WTC11 (cell line): Measurements from ENCODE around the gene CCDC15. TPM values are rescaled to one million over a fixed set of nuclear protein-coding genes. Genes with fewer than 3 reads are reported as not detected.

Experiments
- ATAC-seq: fragments of 200-7000 bp; cut with Tn5 transposase; 2 replicates; pipeline ENCODE4 v1.10.0; 2021; ENCODE audit warnings: mild to moderate bottlenecking, moderate library complexity
- CTCF ChIA-PET: fragments of 300-600 bp; sonication (Branson Sonifier 250); formaldehyde crosslinking; loops from one replicate; lab custom pipeline; 2021; ENCODE audit warnings: antibody characterized with exemption; lab: Charles Lee
- POLR2A ChIA-PET: fragments of 350-600 bp; sonication (Branson Sonifier 250); formaldehyde crosslinking; loops from one replicate; lab custom pipeline; 2021; ENCODE audit warnings: antibody characterized with exemption; lab: Charles Lee
- DNase-seq: peaks from one replicate; pipeline ENCODE4 v3.0.0; 2021; ENCODE audit warnings: low spot score
- H3K27ac Mint-ChIP-seq: 2 replicates; pipeline ENCODE4 v1.8.0; 2021; ENCODE audit warnings: mixed read lengths
- H3K27me3 Mint-ChIP-seq: 2 replicates; pipeline ENCODE4 v1.8.0; 2021; ENCODE audit warnings: low read depth, mild to moderate bottlenecking, moderate library complexity, mixed read lengths
- H3K36me3 Mint-ChIP-seq: 2 replicates; pipeline ENCODE4 v1.8.0; 2021; ENCODE audit warnings: mixed read lengths
- H3K4me1 Mint-ChIP-seq: 2 replicates; pipeline ENCODE4 v1.8.0; 2022; ENCODE audit warnings: mixed read lengths
- H3K4me3 Mint-ChIP-seq: 2 replicates; pipeline ENCODE4 v1.8.0; 2021; ENCODE audit warnings: mild to moderate bottlenecking, moderate library complexity, mixed read lengths
- H3K9me3 Mint-ChIP-seq: 2 replicates; pipeline ENCODE4 v1.8.0; 2021; ENCODE audit warnings: mixed read lengths
- GABPB1 ChIP-seq: sonication (generic); formaldehyde crosslinking; IDR thresholded peaks from 2 replicates; pipeline ENCODE4 v1.8.1; 2023; ENCODE audit warnings: mild to moderate bottlenecking, missing genetic modification reagents
- KAT7 ChIP-seq: sonication (generic); formaldehyde crosslinking; IDR thresholded peaks from 2 replicates; pipeline ENCODE4 v1.8.1; 2023; ENCODE audit warnings: missing genetic modification reagents, mild to moderate bottlenecking, borderline replicate concordance
- NFATC4 ChIP-seq: fragments of 250-450 bp; sonication (Bioruptor Pico); IDR thresholded peaks from 2 replicates; pipeline ENCODE4 v1.9.0; 2021; ENCODE audit warnings: mild to moderate bottlenecking
- NR3C1 ChIP-seq: sonication (generic); formaldehyde crosslinking; conservative IDR thresholded peaks from 2 replicates; pipeline ENCODE4 v1.8.1; 2023; ENCODE audit warnings: low read depth, mild to moderate bottlenecking, missing genetic modification reagents
- OVOL2 ChIP-seq: fragments of 250-450 bp; sonication (Bioruptor Pico); IDR thresholded peaks from 2 replicates; pipeline ENCODE4 v1.9.0; 2021; ENCODE audit warnings: mild to moderate bottlenecking, borderline replicate concordance
- SMAD3 ChIP-seq: sonication (generic); formaldehyde crosslinking; IDR thresholded peaks from 2 replicates; pipeline ENCODE4 v1.8.0; 2022; ENCODE audit warnings: missing genetic modification reagents, mild to moderate bottlenecking, borderline replicate concordance
- TP53 ChIP-seq: sonication (generic); formaldehyde crosslinking; IDR thresholded peaks from 2 replicates; pipeline ENCODE4 v1.8.1; 2023; ENCODE audit warnings: mild to moderate bottlenecking, missing genetic modification reagents
- ZNF232 ChIP-seq: sonication (generic); formaldehyde crosslinking; IDR thresholded peaks from 2 replicates; pipeline ENCODE4 v1.8.0; 2022; ENCODE audit warnings: mild to moderate bottlenecking, missing genetic modification reagents
- ZNF263 ChIP-seq: sonication (generic); formaldehyde crosslinking; IDR thresholded peaks from 2 replicates; pipeline ENCODE4 v1.8.1; 2022; ENCODE audit warnings: low read depth, mild to moderate bottlenecking, moderate library complexity, missing genetic modification reagents
- ZNF396 ChIP-seq: fragments of 250-450 bp; sonication (Bioruptor Pico); IDR thresholded peaks from 2 replicates; pipeline ENCODE4 v1.8.0; 2021; ENCODE audit warnings: mild to moderate bottlenecking, moderate library complexity, borderline replicate concordance
- ZNF671 ChIP-seq: fragments of 250-450 bp; sonication (Bioruptor Pico); IDR thresholded peaks from 2 replicates; pipeline ENCODE4 v1.8.0; 2021; ENCODE audit warnings: mild to moderate bottlenecking
- total RNA-seq: library from RNA; stranded (reverse); gene quantifications from 3 replicates; pipeline ENCODE4 v1.2.3, GENCODE V29; 2021
- TF ChIP-seq, protein P1 (sequence below): sonication (generic); formaldehyde crosslinking; IDR thresholded peaks from 2 replicates; pipeline ENCODE4 v1.8.1; 2023; ENCODE audit warnings: mild to moderate bottlenecking, missing genetic modification reagents
- TF ChIP-seq, protein P2 (sequence below): fragments of 250-450 bp; sonication (Bioruptor Pico); IDR thresholded peaks from 2 replicates; pipeline ENCODE4 v1.9.0; 2021; ENCODE audit warnings: mild to moderate bottlenecking
- TF ChIP-seq, protein P3 (sequence below): sonication (generic); formaldehyde crosslinking; IDR thresholded peaks from 2 replicates; pipeline ENCODE4 v1.8.1; 2022; ENCODE audit warnings: low read depth, missing genetic modification reagents, borderline replicate concordance
- TF ChIP-seq, protein P4 (sequence below): sonication (generic); formaldehyde crosslinking; IDR thresholded peaks from 2 replicates; pipeline ENCODE4 v1.8.0; 2023; ENCODE audit warnings: mild to moderate bottlenecking, missing genetic modification reagents
- TF ChIP-seq, protein P5 (sequence below): sonication (generic); formaldehyde crosslinking; IDR thresholded peaks from 2 replicates; pipeline ENCODE4 v1.8.1; 2022; ENCODE audit warnings: mild to moderate bottlenecking, moderate library complexity, missing genetic modification reagents
- TF ChIP-seq, protein P6 (sequence below): fragments of 250-450 bp; sonication (Bioruptor Pico); IDR thresholded peaks from 2 replicates; pipeline ENCODE4 v2.1.2; 2022; ENCODE audit warnings: mild to moderate bottlenecking, moderate library complexity
- TF ChIP-seq, protein P7 (sequence below): sonication (generic); formaldehyde crosslinking; conservative IDR thresholded peaks from 2 replicates; pipeline ENCODE4 v1.8.1; 2023; ENCODE audit warnings: mild to moderate bottlenecking, low read depth, missing genetic modification reagents, moderate library complexity
- TF ChIP-seq, protein P8 (sequence below): fragments of 250-450 bp; sonication (Bioruptor Pico); IDR thresholded peaks from 2 replicates; pipeline ENCODE4 v1.9.0; 2021; ENCODE audit warnings: moderate library complexity, mild to moderate bottlenecking, inconsistent platforms, borderline replicate concordance

The CCDC15 gene
- total RNA-seq, 1 experiment from 2014 or later, result 2.4 TPM

DNA sequence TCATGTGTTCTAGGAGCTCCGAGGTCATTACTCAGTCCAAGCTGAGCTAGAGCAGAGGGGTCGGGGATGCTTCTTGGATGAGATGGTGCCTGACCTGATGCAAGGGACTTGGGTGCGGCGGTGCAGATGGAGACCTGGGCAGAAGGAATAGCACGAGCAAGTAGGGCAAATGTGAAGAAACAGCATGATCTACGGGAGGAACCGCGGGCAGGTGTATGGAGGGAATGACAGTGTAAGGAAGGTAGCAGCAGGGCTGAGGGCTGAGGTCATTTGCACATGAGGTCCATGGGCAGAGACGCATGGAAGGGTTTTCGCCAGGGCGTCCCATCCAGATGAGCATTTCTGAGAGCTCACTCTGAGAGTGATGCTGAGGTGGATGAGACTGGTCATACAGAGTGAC lies 124.0 kb downstream of the CCDC15 start:
- ChIA-PET POLR2A (interaction anchor here (1.3 kb wide), 1 partner anchor 13 kb away, joined by 3 read pairs; no protein-coding TSS in a partner anchor), CTCF (interaction anchor here (0.6 to 3.2 kb wide), 8 partner anchors 13 to 353 kb away, joined by 3 to 11 read pairs (median 4); partner anchors contain the start of gene SLC37A2)
- TF ChIP-seq, protein P1, sequence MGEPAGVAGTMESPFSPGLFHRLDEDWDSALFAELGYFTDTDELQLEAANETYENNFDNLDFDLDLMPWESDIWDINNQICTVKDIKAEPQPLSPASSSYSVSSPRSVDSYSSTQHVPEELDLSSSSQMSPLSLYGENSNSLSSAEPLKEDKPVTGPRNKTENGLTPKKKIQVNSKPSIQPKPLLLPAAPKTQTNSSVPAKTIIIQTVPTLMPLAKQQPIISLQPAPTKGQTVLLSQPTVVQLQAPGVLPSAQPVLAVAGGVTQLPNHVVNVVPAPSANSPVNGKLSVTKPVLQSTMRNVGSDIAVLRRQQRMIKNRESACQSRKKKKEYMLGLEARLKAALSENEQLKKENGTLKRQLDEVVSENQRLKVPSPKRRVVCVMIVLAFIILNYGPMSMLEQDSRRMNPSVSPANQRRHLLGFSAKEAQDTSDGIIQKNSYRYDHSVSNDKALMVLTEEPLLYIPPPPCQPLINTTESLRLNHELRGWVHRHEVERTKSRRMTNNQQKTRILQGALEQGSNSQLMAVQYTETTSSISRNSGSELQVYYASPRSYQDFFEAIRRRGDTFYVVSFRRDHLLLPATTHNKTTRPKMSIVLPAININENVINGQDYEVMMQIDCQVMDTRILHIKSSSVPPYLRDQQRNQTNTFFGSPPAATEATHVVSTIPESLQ (CRISPR knock-in tag), result no peak
- TF ChIP-seq ZNF232 (CRISPR knock-in tag) (no peak), ZNF396 (CRISPR knock-in tag) (no peak), NFATC4 (CRISPR knock-in tag) (no peak), KAT7 (CRISPR knock-in tag) (no peak), ZNF671 (CRISPR knock-in tag) (no peak), GABPB1 (CRISPR knock-in tag) (no peak), ZNF263 (CRISPR knock-in tag) (no peak), SMAD3 (no peak), TP53 (no peak), OVOL2 (CRISPR knock-in tag) (no peak), NR3C1 (CRISPR knock-in tag) (no peak)
- TF ChIP-seq, protein P2, sequence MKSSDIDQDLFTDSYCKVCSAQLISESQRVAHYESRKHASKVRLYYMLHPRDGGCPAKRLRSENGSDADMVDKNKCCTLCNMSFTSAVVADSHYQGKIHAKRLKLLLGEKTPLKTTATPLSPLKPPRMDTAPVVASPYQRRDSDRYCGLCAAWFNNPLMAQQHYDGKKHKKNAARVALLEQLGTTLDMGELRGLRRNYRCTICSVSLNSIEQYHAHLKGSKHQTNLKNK (CRISPR knock-in tag), result no peak
- TF ChIP-seq, protein P3, sequence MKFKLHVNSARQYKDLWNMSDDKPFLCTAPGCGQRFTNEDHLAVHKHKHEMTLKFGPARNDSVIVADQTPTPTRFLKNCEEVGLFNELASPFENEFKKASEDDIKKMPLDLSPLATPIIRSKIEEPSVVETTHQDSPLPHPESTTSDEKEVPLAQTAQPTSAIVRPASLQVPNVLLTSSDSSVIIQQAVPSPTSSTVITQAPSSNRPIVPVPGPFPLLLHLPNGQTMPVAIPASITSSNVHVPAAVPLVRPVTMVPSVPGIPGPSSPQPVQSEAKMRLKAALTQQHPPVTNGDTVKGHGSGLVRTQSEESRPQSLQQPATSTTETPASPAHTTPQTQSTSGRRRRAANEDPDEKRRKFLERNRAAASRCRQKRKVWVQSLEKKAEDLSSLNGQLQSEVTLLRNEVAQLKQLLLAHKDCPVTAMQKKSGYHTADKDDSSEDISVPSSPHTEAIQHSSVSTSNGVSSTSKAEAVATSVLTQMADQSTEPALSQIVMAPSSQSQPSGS (CRISPR knock-in tag), result no peak
- TF ChIP-seq, protein P4, sequence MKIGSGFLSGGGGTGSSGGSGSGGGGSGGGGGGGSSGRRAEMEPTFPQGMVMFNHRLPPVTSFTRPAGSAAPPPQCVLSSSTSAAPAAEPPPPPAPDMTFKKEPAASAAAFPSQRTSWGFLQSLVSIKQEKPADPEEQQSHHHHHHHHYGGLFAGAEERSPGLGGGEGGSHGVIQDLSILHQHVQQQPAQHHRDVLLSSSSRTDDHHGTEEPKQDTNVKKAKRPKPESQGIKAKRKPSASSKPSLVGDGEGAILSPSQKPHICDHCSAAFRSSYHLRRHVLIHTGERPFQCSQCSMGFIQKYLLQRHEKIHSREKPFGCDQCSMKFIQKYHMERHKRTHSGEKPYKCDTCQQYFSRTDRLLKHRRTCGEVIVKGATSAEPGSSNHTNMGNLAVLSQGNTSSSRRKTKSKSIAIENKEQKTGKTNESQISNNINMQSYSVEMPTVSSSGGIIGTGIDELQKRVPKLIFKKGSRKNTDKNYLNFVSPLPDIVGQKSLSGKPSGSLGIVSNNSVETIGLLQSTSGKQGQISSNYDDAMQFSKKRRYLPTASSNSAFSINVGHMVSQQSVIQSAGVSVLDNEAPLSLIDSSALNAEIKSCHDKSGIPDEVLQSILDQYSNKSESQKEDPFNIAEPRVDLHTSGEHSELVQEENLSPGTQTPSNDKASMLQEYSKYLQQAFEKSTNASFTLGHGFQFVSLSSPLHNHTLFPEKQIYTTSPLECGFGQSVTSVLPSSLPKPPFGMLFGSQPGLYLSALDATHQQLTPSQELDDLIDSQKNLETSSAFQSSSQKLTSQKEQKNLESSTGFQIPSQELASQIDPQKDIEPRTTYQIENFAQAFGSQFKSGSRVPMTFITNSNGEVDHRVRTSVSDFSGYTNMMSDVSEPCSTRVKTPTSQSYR (CRISPR knock-in tag), result no peak
- TF ChIP-seq, protein P5, sequence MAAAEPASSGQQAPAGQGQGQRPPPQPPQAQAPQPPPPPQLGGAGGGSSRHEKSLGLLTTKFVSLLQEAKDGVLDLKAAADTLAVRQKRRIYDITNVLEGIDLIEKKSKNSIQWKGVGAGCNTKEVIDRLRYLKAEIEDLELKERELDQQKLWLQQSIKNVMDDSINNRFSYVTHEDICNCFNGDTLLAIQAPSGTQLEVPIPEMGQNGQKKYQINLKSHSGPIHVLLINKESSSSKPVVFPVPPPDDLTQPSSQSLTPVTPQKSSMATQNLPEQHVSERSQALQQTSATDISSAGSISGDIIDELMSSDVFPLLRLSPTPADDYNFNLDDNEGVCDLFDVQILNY (CRISPR knock-in tag), result no peak
- TF ChIP-seq, protein P6, sequence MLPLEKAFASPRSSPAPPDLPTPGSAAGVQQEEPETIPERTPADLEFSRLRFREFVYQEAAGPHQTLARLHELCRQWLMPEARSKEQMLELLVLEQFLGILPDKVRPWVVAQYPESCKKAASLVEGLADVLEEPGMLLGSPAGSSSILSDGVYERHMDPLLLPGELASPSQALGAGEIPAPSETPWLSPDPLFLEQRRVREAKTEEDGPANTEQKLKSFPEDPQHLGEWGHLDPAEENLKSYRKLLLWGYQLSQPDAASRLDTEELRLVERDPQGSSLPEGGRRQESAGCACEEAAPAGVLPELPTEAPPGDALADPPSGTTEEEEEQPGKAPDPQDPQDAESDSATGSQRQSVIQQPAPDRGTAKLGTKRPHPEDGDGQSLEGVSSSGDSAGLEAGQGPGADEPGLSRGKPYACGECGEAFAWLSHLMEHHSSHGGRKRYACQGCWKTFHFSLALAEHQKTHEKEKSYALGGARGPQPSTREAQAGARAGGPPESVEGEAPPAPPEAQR (CRISPR knock-in tag), result no peak
- TF ChIP-seq, protein P7, sequence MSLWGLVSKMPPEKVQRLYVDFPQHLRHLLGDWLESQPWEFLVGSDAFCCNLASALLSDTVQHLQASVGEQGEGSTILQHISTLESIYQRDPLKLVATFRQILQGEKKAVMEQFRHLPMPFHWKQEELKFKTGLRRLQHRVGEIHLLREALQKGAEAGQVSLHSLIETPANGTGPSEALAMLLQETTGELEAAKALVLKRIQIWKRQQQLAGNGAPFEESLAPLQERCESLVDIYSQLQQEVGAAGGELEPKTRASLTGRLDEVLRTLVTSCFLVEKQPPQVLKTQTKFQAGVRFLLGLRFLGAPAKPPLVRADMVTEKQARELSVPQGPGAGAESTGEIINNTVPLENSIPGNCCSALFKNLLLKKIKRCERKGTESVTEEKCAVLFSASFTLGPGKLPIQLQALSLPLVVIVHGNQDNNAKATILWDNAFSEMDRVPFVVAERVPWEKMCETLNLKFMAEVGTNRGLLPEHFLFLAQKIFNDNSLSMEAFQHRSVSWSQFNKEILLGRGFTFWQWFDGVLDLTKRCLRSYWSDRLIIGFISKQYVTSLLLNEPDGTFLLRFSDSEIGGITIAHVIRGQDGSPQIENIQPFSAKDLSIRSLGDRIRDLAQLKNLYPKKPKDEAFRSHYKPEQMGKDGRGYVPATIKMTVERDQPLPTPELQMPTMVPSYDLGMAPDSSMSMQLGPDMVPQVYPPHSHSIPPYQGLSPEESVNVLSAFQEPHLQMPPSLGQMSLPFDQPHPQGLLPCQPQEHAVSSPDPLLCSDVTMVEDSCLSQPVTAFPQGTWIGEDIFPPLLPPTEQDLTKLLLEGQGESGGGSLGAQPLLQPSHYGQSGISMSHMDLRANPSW (CRISPR knock-in tag), result no peak
- TF ChIP-seq, protein P8, sequence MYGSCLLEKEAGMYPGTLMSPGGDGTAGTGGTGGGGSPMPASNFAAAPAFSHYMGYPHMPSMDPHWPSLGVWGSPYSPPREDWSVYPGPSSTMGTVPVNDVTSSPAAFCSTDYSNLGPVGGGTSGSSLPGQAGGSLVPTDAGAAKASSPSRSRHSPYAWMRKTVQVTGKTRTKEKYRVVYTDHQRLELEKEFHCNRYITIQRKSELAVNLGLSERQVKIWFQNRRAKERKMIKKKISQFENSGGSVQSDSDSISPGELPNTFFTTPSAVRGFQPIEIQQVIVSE, result no peak
- Mint-ChIP-seq H3K36me3 (no peaks in the 10 kb centered on the region), H3K27me3 (no peaks in the 10 kb centered on the region), H3K4me3 (no peak overlapping the region), H3K9me3 (no peaks in the 10 kb centered on the region), H3K4me1 (no peaks in the 10 kb centered on the region), H3K27ac (no peak overlapping the region)
- ATAC-seq, result no peak
- DNase-seq, result no peak
